Stimulated activated CD4-positive, alpha-beta T cell treated with anti-CD3 and anti-CD28 coated beads, TNF-alpha, amount 100 ng/mL, for 48 hours (primary cell): ENCODE results near the gene ZNF560.
A peak's percentile ranks its signal among the peaks of the same experiment; 100 is the strongest.
"Not testable (repeated sequence)": the region's sequence is repeated elsewhere in the genome, so short reads cannot be mapped to it uniquely, and the experiment has no call there.

Experiments
- DNase-seq, 3 donors: peaks; one replicate each; pipeline ENCODE4 v3.0.0-alpha.2; 2020; ENCODE audit warnings: low read depth in 3 of 3

ZNF560 gene

DNA sequence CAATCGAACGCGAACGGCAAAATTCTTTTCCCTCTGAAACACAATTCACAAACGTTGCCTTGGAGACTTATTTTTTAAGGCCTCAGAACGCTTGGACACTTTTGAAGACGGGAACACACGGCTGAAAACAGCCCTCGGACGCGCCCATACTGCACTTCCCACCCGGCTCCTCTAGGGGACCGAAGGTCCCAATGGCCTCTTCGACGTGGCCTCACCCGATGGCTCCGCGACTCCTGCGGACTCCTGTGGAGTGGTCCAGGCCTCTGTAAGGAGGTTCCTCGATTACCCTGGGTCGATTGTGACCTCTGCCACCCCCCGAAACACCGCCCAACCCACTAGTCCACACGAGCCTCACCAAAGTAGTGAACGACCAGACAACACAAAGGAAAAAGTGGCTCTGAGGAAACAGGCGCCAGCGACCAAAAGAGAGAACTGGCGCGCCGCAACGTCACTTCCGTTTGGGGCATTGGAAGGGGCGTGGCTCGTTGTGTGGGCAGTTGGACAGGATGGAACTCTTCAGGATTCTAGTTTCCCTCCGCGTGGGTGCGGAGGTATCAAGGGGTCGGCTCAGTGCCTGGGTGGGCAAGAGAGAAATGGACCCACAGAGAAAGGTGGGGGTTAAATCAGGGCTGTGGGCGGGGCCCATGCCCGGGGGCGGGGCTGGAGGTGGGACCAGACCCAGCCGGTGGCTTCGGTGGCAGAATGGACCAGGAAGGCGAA, at the start of gene ZNF560:
ZNF560 (minus strand) TSS at position 434 of the 720 bp plus-strand sequence. CDS start 23,303 bp downstream, outside the sequence.
- DNase-seq, result peak in 1 of 3 donors; percentile 10

DNA sequence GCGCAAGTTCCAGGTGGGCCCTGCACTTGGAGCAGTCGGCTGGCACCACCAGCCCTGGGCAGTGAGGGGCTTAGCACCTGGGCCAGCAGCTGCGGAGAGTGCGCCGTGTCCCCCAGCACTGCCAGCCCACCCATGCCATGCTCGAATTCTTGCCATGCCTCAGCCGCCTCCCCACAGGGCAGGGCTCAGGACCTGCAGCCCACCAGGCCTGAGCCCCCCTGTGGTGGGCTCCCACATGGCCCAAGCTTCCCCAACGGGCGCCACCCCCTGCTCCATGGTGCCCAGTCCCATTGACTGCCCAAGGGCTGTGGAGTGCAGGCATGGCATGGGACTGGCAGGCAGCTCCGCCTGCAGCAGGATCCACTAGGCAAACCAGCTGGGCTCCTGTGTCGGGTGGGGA, 49.5 kb upstream of the ZNF560 start:
- DNase-seq, result no peak

GRCh38 chr19:9541281-9541680, 42.9 kb upstream of the ZNF560 start:
- not testable (repeated sequence) for DNase-seq

- not testable (repeated sequence) for DNase-seq
These were observed 41.5 kb upstream of the ZNF560 start for GRCh38 chr19:9539921-9540320.

DNA sequence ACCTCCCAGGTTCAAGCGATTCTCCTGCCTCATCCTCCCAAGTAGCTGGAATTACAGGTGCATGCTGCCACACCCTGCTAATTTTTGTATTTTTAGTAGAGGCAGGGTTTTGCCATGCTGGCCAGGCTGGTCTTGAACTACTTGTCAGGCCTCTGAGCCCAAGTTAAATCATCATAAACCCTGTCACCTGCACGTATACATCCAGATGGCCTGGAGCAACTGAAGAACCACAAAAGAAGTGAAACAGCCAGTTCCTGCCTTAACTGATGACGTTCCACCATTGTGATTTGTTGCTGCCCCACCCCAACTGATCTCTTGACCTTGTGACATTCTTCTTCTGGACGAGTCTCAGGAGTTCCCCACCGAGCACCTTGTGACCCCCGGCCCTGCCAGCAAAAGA, 40.8 kb upstream of the ZNF560 start:
- DNase-seq, result not testable (repeated sequence)

GRCh38 chr19:9538183-9539058, 40.0 kb upstream of the ZNF560 start, which contains the start of gene ZNF426:
ZNF426 (minus strand) TSS chr19:9538645; CDS start chr19:9536232, 2,413 bp downstream.
- peak; percentile 80 to 81 (median 80) for DNase-seq

DNA sequence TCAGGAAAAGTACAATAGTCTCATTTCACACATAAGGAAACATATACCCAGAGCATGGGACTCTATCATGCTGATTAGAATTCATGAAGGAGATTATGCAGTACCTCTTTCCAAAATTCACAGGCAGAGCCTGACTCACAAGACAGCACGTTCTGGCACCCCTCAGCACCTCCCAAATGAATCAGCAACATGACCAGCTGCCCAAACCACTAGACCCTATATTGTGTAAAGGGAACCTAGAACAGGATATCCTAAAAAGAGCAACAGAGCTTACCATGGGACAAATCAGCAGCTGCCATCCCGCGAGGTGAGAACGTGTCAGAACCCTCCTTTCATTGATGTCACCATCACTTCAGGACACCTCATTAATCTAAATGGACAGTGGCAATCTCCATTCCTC, 37.5 kb upstream of the ZNF560 start:
- DNase-seq, result no peak

GRCh38 chr19:9531933-9532332, 33.5 kb upstream of the ZNF560 start:
- no peak for DNase-seq

DNA sequence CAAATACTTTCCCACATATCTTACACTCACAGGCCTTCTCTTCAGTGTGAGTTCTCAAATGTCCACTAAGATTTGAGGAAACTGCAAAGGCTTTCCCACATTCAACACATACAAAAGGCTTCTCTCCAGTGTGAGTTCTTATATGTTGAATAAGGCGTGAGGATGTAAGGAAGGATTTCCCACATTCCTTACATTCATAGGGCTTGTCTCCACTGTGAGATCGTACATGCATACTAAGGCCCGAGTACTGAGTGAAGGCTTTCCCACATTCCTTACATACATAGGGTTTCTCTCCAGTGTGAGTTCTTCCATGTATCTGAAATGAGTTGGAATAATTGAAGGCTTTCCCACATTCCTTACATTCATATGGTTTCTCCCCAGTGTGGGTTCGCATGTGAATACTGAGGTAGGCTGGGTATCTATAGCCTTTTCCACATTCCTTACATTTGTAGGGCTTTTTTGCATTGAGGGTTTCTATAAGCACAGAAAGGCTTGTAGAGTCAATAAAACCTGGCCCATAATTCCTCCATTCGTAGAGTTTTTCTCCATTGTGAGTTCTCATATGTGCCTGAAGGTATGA, 30.4 kb upstream of the ZNF560 start:
- no peak for DNase-seq

DNA sequence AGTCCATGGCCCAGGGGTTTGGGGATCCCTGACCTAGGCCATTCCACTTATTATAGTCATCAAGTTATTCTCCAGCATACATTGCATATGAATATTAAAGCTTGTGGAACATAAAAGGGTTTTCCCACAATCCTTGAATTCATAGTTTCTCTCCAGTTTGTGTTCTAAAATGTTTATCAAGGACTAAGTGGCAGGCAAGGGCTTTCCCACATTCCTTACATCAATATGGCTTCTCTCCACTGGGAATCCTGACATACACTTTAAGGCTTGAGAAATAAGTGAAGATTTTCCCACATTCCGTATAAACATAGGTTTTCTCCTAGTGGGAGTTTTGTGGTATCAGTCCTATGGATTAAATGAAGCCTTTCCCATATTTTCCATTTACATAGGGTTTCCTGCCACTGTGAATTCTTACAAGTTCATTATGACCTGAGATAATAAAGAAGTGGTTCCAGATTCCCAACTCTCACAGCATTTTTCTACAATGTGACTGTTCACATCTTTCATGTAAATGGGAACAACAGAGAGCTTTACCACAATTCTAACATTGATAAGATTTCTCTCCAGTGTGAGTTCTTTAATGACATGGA, 25.6 kb upstream of the ZNF560 start:
- no peak for DNase-seq

GRCh38 chr19:9507285-9507684, 8.9 kb upstream of the ZNF560 start:
- DNase-seq, result no peak

GRCh38 chr19:9500796-9501195, 2.4 kb upstream of the ZNF560 start:
- no peak for DNase-seq

DNA sequence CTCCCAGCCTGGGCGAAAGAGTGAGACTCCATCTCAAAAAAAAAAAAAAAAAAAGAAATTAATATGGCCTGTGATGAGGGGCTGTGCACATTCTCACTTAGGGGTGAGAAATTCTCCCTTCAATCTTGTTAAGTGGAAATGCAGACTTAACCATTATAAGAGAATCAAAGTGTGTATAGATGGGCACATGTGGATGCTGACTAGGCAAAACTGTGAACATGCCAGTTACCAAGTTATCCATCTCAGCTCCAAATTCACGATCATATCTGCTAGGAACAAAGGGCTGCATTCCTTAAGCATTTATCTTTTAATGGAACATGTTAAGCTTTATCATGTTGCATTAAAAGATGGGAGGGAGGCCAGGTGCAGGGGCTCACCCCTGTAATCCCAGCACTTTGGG, 4.3 kb downstream of the ZNF560 start:
- DNase-seq, result no peak

GRCh38 chr19:9487016-9487415, 11.4 kb downstream of the ZNF560 start:
- no peak for DNase-seq

DNA sequence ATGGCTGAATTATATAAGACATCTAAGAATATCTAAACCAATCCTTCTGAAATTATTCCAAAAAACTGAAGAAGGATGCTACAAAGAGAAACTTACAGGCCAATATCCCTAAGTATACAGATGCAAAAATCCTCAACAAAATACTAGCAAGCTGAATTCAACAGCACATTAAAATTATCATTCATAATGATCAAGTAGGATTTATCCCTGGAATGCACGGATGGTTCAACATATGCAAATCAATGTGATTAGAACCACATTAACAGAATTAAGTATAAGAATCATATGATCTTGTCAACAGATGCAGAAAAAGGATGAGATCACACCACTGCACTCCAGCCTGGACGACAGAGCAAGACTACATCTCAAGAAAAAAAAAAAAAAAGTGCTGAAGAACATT, 13.3 kb downstream of the ZNF560 start:
- no peak for DNase-seq

DNA sequence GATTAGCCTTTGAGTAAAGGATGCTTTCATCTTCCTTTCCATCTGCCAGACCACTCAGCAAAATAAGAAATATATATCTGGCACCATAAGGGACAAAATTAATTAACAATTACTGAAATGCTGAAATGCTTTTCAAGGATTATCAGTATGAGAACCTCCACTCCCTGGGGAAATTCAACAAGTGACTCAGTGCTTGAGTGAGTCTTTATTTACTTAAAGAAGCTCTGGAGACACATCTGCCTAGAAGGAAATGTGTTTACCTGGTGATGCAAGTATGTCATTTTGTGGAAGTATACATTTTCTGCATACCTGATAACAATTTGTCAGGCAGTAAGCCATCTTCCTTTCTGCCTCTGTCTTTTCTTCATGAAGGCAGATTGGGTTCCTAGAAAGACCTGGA, 23.4 kb downstream of the ZNF560 start:
- DNase-seq, result no peak

DNA sequence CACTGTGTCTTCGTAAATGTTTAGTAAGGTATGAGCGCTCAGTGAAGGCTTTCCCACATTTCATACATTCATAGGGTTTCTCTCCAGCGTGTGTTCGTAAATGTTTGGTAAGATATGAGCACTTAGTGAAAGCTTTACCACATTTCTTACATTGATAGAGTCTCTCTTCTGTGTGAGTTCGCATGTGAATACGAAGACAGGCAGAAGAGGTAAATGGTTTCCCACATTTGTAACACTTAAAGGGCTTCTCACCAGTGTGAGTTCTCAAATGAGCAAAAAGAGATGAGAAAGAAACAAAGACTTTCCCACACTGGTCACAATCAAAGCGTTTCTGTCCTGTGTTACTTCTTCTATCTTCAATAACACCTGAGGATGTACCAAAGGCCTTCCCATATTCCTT, 31.3 kb downstream of the ZNF560 start:
- no peak for DNase-seq

- no peak for DNase-seq
These were observed 36.5 kb downstream of the ZNF560 start for GRCh38 chr19:9461938-9462337.

GRCh38 chr19:9456018-9456689, 42.3 kb downstream of the ZNF560 start:
- DNase-seq, result no peak

GRCh38 chr19:9453953-9454352, 44.5 kb downstream of the ZNF560 start:
- no peak for DNase-seq

DNA sequence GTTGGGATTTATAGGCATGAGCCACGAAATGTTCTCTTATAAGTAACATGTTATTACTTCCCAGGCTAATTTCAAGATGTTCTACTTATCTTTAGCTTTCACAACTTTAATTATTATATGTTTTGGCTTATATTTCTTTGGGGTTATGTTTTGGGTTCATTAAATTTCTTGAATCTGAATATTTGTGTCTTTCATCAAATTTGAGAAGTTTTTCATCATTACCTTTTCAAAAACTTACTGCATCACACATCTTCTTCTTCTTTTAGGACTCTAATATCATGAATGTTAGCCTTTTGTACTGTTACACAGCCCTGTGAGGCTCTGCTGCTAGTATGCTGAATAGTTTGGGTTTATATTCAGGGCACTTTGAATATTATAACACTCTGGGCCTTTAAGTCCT, 53.4 kb downstream of the ZNF560 start:
- DNase-seq, result no peak

DNA sequence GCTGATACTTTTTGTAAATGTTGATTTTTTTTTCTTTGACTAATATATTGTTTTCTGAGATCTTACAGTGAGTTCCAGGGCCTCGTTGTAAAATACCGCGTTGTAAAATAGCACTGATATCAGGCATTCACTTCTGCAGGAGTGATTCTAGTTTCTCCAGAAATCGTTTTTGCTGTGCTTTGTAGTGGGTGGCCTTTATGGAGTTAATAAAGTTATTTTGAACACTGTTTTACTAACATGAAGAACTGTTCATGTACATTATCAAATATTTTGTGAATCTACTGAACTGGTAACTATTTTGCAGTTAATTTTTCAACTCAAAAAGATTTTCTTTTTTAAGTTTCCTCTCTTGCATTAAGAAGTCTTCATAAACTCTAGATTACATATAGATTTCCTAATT, 62.1 kb downstream of the ZNF560 start:
- DNase-seq, result no peak
